GM19455 (cell line): ENCODE measurements around the gene TMEM38A.
"Not testable (repeated sequence)": the region's sequence is repeated elsewhere in the genome, so short reads cannot be mapped to it uniquely, and the experiment has no call there.

Source experiments
- ATAC-seq: cut with Tn5 transposase; IDR thresholded peaks from one replicate; pipeline ENCODE4 v1.9.1; 2021; ENCODE audit not compliant: unreplicated experiment

Gene TMEM38A

GRCh38 chr19:16673839-16674238 is 12.9 kb downstream of the TMEM38A start:
- not testable (repeated sequence) for ATAC-seq

GRCh38 chr19:16676101-16676798 is 15.3 kb downstream of the TMEM38A start:
- ATAC-seq = no peak

GRCh38 chr19:16677055-16677454 is 16.1 kb downstream of the TMEM38A start:
- ATAC-seq = no peak

- ATAC-seq = no peak
Observed at GRCh38 chr19:16678498-16678897, 17.6 kb downstream of the TMEM38A start.

GRCh38 chr19:16679811-16680210 is 18.9 kb downstream of the TMEM38A start:
- no peak for ATAC-seq

GRCh38 chr19:16682539-16682938 is 21.6 kb downstream of the TMEM38A start:
- ATAC-seq = no peak

- no peak for ATAC-seq
Observed at GRCh38 chr19:16684216-16684615, 23.3 kb downstream of the TMEM38A start.

GRCh38 chr19:16688084-16688483 is 27.1 kb downstream of the TMEM38A start:
- ATAC-seq = no peak

GRCh38 chr19:16698914-16699313 is 38.0 kb downstream of the TMEM38A start:
- ATAC-seq = no peak

GRCh38 chr19:16702123-16702522 is 41.2 kb downstream of the TMEM38A start:
- ATAC-seq = no peak

GRCh38 chr19:16703677-16704076 is 42.7 kb downstream of the TMEM38A start:
- ATAC-seq = no peak

- ATAC-seq = not testable (repeated sequence)
Observed at GRCh38 chr19:16710870-16711269, 49.9 kb downstream of the TMEM38A start.

- ATAC-seq = not testable (repeated sequence)
Observed at GRCh38 chr19:16712295-16712694, 51.4 kb downstream of the TMEM38A start.

- ATAC-seq = no peak
Observed at GRCh38 chr19:16714702-16715287, 53.9 kb downstream of the TMEM38A start.

- no peak for ATAC-seq
Observed at GRCh38 chr19:16715611-16716010, 54.7 kb downstream of the TMEM38A start.

GRCh38 chr19:16721051-16721450 is 60.1 kb downstream of the TMEM38A start:
- ATAC-seq = no peak

GRCh38 chr19:16722591-16722990 is 61.7 kb downstream of the TMEM38A start:
- no peak for ATAC-seq

GRCh38 chr19:16726916-16727315 is 66.0 kb downstream of the TMEM38A start:
- no peak for ATAC-seq

GRCh38 chr19:16735650-16736266 is 74.8 kb downstream of the TMEM38A start:
- not testable (repeated sequence) for ATAC-seq

- no peak for ATAC-seq
Observed at GRCh38 chr19:16736709-16737108, 75.8 kb downstream of the TMEM38A start.

- no peak for ATAC-seq
Observed at GRCh38 chr19:16737911-16738310, 77.0 kb downstream of the TMEM38A start.

GRCh38 chr19:16739546-16739945 is 78.6 kb downstream of the TMEM38A start:
- no peak for ATAC-seq
